Measurements from ENCODE around the gene ACE2. TPM values are rescaled to one million over a fixed set of nuclear protein-coding genes. Genes with fewer than 3 reads are reported as not detected.

ACE2 gene
- total and polyA plus RNA-seq, 2 donors from 2014 or later, result 5.5 to 32.4 TPM

GRCh38 chrX:15574017-15574416 lies 26.7 kb downstream of the ACE2 start:
- intact Hi-C loops (cut with DNase I), result no loop called here
- H3K9ac ChIP-seq (ENCODE audit: low read length in 3 of 3), result no peak overlapping the region
- FAIRE-seq (no peak), DNase-seq (no peak)
- H3K4me3 ChIP-seq (ENCODE audit: low read length in 3 of 3), result no peak overlapping the region
- no peaks in the 10 kb centered on the region for H3K9me3 ChIP-seq (ENCODE audit: control insufficient read depth in 2 of 3, insufficient read depth in 1 of 3, low read length in 3 of 3)
- no peak overlapping the region for H3K27ac ChIP-seq (ENCODE audit: low read depth in 2 of 2, low read length in 2 of 2)
- H3K4me1 ChIP-seq (ENCODE audit: control insufficient read depth in 2 of 3, insufficient read depth in 2 of 3, low read depth in 1 of 3, low read length in 3 of 3), result no peaks in the 10 kb centered on the region
- peaks cover 6% of the 10 kb centered on the region for H3K27me3 ChIP-seq (ENCODE audit: control insufficient read depth, insufficient read depth, low read length)
- no peaks in the 10 kb centered on the region for H3K36me3 ChIP-seq (ENCODE audit: control insufficient read depth in 2 of 3, insufficient read depth in 3 of 3, low read length in 3 of 3)
- no peak for TF ChIP-seq CTCF (IDR thresholded peaks at IDR 0.05; ENCODE audit: borderline replicate concordance, extremely low read depth, insufficient read depth)

GRCh38 chrX:15570145-15570544 lies 30.6 kb downstream of the ACE2 start:
- Histone ChIP-seq H3K27ac (ENCODE audit: low read depth in 2 of 2, low read length in 2 of 2) (no peak overlapping the region), H3K36me3 (ENCODE audit: control insufficient read depth in 2 of 3, insufficient read depth in 3 of 3, low read length in 3 of 3) (no peaks in the 10 kb centered on the region), H3K9me3 (ENCODE audit: control insufficient read depth in 2 of 3, insufficient read depth in 1 of 3, low read length in 3 of 3) (no peaks in the 10 kb centered on the region), H3K9ac (ENCODE audit: low read length in 3 of 3) (no peak overlapping the region), H3K4me1 (ENCODE audit: control insufficient read depth in 2 of 3, insufficient read depth in 2 of 3, low read depth in 1 of 3, low read length in 3 of 3) (no peaks in the 10 kb centered on the region), H3K4me3 (ENCODE audit: low read length in 3 of 3) (no peak overlapping the region), H3K27me3 (ENCODE audit: control insufficient read depth, insufficient read depth, low read length) (peaks cover 5% of the 10 kb centered on the region)
- intact Hi-C loops (cut with DNase I), result no loop called here
- DNase-seq (no peak), FAIRE-seq (no peak)
- TF ChIP-seq CTCF (IDR thresholded peaks at IDR 0.05; ENCODE audit: borderline replicate concordance, extremely low read depth, insufficient read depth), result no peak

GRCh38 chrX:15567886-15568616 lies 32.7 kb downstream of the ACE2 start:
- H3K4me3 ChIP-seq (ENCODE audit: low read length in 3 of 3), result no peak overlapping the region
- FAIRE-seq, result peak; percentile 17
- DNase-seq, result no peak
- H3K4me1 ChIP-seq (ENCODE audit: control insufficient read depth in 2 of 3, insufficient read depth in 2 of 3, low read depth in 1 of 3, low read length in 3 of 3), result no peaks in the 10 kb centered on the region
- TF ChIP-seq CTCF (IDR thresholded peaks at IDR 0.05; ENCODE audit: borderline replicate concordance, extremely low read depth, insufficient read depth), result no peak
- no peaks in the 10 kb centered on the region for H3K36me3 ChIP-seq (ENCODE audit: control insufficient read depth in 2 of 3, insufficient read depth in 3 of 3, low read length in 3 of 3)
- H3K9me3 ChIP-seq (ENCODE audit: control insufficient read depth in 2 of 3, insufficient read depth in 1 of 3, low read length in 3 of 3), result no peaks in the 10 kb centered on the region
- no peak overlapping the region for H3K27ac ChIP-seq (ENCODE audit: low read depth in 2 of 2, low read length in 2 of 2)
- peaks cover 7% of the 10 kb centered on the region for H3K27me3 ChIP-seq (ENCODE audit: control insufficient read depth, insufficient read depth, low read length)
- H3K9ac ChIP-seq (ENCODE audit: low read length in 3 of 3), result no peak overlapping the region
- intact Hi-C loops (cut with DNase I), result no loop called here

GRCh38 chrX:15567267-15567666 lies 33.5 kb downstream of the ACE2 start:
- intact Hi-C loops (cut with DNase I), result no loop called here
- Histone ChIP-seq H3K27me3 (ENCODE audit: control insufficient read depth, insufficient read depth, low read length) (peaks cover 7% of the 10 kb centered on the region), H3K27ac (ENCODE audit: low read depth in 2 of 2, low read length in 2 of 2) (no peak overlapping the region), H3K9me3 (ENCODE audit: control insufficient read depth in 2 of 3, insufficient read depth in 1 of 3, low read length in 3 of 3) (no peaks in the 10 kb centered on the region), H3K4me3 (ENCODE audit: low read length in 3 of 3) (no peak overlapping the region), H3K36me3 (ENCODE audit: control insufficient read depth in 2 of 3, insufficient read depth in 3 of 3, low read length in 3 of 3) (no peaks in the 10 kb centered on the region), H3K9ac (ENCODE audit: low read length in 3 of 3) (no peak overlapping the region), H3K4me1 (ENCODE audit: control insufficient read depth in 2 of 3, insufficient read depth in 2 of 3, low read depth in 1 of 3, low read length in 3 of 3) (no peaks in the 10 kb centered on the region)
- no peak for FAIRE-seq
- no peak for DNase-seq
- no peak for TF ChIP-seq CTCF (IDR thresholded peaks at IDR 0.05; ENCODE audit: borderline replicate concordance, extremely low read depth, insufficient read depth)
